ENCODE data around the gene PAX7.

Gene PAX7

GRCh38 chr1:18619467-18619835 is 11.2 kb upstream of the PAX7 start:
- no peak for DNase-seq

- DNase-seq: no peak
Observed at GRCh38 chr1:18628511-18628910, 2.1 kb upstream of the PAX7 start.

DNA sequence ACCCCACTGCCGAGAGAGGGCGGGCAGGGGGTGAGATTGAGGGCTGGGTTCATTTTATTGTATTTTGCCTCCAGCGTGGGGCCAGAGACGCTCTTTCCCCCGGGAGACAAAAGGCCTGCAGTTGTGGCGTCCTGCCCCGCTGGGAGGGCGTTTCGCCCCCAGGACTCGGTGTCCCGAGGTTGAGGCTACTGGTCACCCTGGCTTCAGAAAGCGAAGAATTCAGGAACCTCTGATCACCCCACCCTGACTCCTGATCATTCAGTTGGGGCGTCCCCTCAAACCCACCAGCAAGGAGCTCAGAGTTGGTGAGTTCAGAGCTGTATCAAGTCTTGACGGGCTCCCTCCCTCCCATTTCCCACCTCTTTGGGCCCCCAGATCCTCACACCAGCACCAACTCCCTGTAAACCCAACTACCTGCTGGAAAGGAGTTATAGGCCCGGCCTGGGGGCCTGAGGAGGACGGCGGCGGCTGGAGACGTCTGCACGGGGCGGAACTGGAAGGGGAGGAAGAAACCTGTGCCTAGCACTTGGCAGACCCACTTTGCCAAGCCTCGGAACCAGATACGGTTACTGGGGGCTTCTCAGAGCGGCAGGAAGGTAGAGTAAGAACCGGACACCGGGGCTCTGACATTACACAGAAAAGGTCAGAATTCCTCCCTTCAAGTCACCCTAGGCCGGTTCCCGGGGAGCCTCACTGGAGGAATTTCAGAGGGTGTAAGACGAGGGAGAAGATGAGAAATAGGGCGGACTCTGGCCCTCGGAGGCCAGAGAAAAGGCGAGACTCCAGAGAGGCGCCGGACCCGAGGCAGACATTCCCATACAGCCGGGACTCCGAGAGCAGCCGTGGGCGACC is 761 bp upstream of the PAX7 start:
- no peak for DNase-seq

DNA sequence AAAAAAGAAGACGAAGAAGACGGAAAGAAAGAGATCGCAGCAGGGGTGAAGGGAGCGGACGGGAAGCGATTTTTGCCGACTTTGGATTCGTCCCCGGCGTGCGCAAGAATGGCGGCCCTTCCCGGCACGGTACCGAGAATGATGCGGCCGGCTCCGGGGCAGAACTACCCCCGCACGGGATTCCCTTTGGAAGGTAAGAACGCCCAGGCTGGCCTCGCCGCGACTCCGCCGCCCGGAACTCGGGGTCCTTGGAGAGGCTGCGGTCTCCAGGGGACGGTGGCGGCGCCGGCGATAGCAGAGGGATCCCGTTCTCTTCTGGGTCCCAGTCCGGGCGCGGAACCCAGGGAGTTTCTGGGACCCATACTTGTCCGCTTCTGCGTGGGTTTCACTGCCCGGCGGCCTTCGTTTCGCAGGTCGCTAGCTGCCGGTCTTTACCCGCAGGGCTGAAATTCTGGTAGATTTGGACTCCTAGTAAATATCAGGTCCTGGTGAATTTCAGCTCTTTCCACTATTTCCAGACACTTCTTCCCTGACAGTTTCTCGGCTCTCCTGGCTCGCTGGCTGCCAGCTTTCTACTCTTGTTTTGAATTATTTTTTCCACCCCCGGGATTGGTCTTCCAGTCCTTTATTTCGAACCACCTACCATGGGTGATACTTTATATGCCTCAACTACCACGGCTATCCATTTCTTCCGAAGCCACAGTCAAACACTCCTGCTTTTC is 1.0 kb downstream of the PAX7 start:
- no peak for DNase-seq

DNA sequence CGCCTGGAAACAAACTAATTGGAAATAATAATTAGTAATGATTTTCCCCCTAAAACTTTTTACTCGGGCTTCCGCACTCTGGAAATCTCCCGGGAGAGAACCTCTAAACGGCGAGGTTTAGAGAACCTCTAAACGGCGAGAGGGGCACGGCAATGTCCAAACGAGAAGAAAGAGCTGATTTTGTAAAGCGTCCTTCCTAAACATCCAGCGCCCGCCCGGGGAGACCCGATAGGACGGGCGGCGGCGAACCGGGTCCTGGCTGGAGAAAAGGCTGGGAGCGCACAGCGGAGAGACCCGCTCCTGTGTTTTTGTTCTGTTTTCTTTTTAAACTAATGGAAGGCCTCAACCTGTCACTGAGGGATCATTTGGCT is 1.6 kb downstream of the PAX7 start:
- DNase-seq: no peak

DNA sequence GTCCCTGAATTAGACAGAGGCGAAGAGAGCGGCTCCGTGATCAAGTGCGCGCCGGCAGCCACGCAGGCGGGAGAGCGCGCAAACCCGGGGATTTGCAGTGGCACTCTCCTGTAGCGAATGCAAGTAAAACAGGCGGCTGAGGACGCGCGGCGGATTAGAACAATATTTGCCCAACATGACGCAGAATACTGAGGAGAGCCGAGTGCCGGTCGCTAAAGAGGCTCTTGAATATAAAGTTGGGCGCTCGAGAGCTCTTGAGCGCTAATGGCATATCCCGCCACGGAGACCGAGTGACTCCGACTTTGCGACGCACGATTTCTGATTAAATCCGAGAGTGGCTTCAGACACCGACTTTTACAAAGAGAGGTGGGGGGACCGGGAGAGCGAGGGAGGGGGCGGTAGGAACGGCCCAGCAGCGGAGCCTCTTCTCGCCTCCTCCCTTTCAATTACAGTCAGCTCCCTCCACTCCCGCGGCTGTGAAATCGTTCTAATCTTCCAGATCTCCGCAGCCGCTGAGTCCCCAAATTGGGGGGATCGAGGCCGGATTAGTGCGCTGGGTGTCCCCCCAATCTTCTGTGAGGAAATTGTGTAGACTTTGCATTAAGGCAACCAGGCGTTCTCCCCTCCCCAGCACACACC is 2.3 kb downstream of the PAX7 start:
- no peak for DNase-seq

- DNase-seq: no peak
Observed at GRCh38 chr1:18633422-18634155, 2.9 kb downstream of the PAX7 start.

- no peak for DNase-seq
Observed at GRCh38 chr1:18634276-18634675, 3.6 kb downstream of the PAX7 start.

- DNase-seq: no peak
Observed at GRCh38 chr1:18635070-18635577, 4.5 kb downstream of the PAX7 start.

- DNase-seq: no peak
Observed at GRCh38 chr1:18635891-18636595, 5.4 kb downstream of the PAX7 start.

- DNase-seq: no peak
Observed at GRCh38 chr1:18636596-18637508, 6.2 kb downstream of the PAX7 start.

DNA sequence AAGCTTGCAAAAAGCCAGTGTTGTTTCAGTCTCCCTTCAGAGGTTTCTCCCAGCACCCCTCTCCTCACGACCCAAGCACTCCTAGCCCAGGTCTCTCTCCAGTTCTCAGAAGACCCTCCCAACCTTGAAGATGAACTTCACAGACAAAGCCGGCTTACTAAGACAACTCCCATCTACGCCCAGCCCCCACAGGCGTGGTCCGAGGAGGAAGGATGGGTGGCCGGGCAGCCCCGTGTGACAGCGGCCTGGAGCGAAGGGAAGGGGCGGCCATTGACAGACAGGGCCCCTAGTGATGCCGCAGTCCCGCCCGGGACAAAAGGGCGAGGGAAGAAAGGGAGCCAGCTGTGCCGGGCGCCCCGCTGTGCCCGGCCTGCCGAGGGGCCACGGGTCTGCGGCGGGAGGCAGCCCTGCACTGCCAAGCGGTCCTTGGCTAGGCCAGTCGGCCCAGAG is 6.9 kb downstream of the PAX7 start:
- DNase-seq: no peak

- DNase-seq: no peak
Observed at GRCh38 chr1:18637962-18638834, 7.6 kb downstream of the PAX7 start.

- DNase-seq: no peak
Observed at GRCh38 chr1:18638835-18639364, 8.3 kb downstream of the PAX7 start.

- DNase-seq: no peak
Observed at GRCh38 chr1:18639368-18640055, 8.9 kb downstream of the PAX7 start.

DNA sequence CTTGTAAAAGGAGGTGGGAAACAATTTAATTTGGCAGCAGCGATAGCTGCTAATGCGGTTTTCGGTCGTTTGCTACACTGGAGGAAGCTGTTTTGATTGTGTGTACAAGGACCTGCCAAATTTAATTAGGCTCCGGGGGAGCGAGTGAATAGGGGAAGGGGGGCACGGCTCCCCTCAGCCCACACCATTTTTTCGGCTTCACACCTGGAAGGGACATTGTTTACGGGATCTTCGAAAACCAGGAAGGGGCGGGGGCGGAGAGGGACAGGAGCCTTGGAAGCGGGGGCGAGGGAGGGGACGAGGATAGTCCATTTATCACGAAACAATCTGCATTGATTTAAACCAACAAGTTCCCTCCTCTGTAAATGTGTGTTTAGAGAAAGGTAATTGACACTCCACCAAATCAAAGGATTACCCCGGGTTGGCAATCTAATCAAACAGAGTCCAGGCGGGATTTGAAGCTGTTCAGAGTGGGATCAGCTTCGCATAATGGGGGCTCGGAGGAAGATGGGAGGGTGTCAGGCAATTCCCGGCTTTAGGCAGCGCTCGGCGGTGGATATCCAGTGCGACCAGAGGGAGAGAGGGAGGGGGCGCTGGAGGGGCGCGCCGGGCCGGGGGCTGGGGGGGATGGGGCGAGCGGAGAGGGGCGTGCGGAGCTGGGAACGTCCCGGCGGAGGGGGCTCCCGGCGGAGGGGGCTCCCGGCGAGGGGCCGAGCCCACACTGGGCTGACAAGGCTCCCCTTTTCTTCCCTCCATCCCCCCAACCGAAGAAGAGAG is 9.8 kb downstream of the PAX7 start:
- DNase-seq: no peak

- DNase-seq: no peak
Observed at GRCh38 chr1:18641005-18641941, 10.6 kb downstream of the PAX7 start.

Data from activated T-cell treated with anti-CD3 and anti-CD28 coated beads, Interleukin-2, amount 50 U/mL, for 1 hour (primary cell).